Neural cell (in vitro differentiated cells): Measurements from ENCODE around the gene GPR3.

ENCODE experiments used
- EP300 ChIP-seq: fragments of 450-650 bp; conservative IDR thresholded peaks from 2 replicates; pipeline ENCODE4 v1.6.1; 2014; ENCODE audit warnings: antibody characterized with exemption, mild to moderate bottlenecking, moderate library complexity; ENCODE audit not compliant: poor library complexity, severe bottlenecking
- EZH2 ChIP-seq: fragments of 200-600, 300-800 bp; shearing (Covaris generic), sonication (generic); IDR thresholded peaks from 2 replicates; pipeline ENCODE4 v1.6.1; 2014; ENCODE audit warnings: antibody characterized with exemption, low read length, borderline replicate concordance, mild to moderate bottlenecking; ENCODE audit not compliant: insufficient read depth, poor library complexity, severe bottlenecking
- POLR2AphosphoS5 ChIP-seq: IDR thresholded peaks from 2 replicates; pipeline ENCODE4 v1.6.1; 2012
- RAD21 ChIP-seq: fragments of 450-650 bp; conservative IDR thresholded peaks from 2 replicates; pipeline ENCODE4 v1.6.1; 2014; ENCODE audit warnings: antibody characterized with exemption, mild to moderate bottlenecking, moderate library complexity
- SMC3 ChIP-seq: fragments of 450-650 bp; conservative IDR thresholded peaks from 2 replicates; pipeline ENCODE4 v1.6.1; 2014; ENCODE audit warnings: antibody characterized with exemption, mild to moderate bottlenecking, moderate library complexity; ENCODE audit not compliant: poor library complexity
- TAF1 ChIP-seq: IDR thresholded peaks from 2 replicates; pipeline ENCODE4 v1.6.1; 2012; ENCODE audit warnings: low read depth
- TF ChIP-seq, protein P1 (sequence below): fragments of 450-650 bp; IDR thresholded peaks from 2 replicates; pipeline ENCODE4 v1.5.1; 2014; ENCODE audit warnings: antibody characterized with exemption, mild to moderate bottlenecking, moderate library complexity; ENCODE audit not compliant: poor library complexity, severe bottlenecking

DNA sequence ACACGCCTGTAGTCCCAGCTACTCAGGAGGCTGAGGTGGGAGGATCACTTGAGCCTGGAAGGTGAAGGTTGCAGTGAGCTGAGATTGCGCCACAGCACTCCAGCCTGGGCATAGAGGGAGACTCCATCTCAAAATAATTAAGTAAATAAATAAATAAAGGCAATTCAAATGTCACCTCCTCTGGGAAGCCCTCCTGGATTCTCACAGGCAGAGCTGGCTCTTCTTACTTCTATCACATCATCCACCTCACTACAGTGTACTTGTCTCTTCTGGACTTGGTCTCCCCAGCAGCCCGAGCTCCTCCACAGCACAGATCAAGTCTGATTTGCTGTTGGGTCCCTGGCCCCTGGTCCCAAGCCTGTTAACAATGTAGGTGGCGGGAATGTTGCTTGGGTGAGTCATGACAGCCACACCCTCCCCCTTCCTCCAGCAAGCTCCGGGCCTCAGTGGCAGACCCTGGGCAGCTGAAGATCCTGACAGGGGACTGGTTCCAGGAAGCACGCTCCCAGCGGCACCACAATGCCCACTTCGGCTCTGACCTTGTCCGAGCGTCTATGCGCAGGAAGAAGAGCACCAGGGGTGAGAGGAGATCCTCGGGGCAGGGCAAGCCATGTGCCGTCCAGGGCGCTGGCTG is 45.3 kb upstream of the GPR3 start:
- TF ChIP-seq, protein P1, sequence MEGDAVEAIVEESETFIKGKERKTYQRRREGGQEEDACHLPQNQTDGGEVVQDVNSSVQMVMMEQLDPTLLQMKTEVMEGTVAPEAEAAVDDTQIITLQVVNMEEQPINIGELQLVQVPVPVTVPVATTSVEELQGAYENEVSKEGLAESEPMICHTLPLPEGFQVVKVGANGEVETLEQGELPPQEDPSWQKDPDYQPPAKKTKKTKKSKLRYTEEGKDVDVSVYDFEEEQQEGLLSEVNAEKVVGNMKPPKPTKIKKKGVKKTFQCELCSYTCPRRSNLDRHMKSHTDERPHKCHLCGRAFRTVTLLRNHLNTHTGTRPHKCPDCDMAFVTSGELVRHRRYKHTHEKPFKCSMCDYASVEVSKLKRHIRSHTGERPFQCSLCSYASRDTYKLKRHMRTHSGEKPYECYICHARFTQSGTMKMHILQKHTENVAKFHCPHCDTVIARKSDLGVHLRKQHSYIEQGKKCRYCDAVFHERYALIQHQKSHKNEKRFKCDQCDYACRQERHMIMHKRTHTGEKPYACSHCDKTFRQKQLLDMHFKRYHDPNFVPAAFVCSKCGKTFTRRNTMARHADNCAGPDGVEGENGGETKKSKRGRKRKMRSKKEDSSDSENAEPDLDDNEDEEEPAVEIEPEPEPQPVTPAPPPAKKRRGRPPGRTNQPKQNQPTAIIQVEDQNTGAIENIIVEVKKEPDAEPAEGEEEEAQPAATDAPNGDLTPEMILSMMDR = no peak
- TF ChIP-seq POLR2AphosphoS5 (no peak), EZH2 (no peak), RAD21 (no peak), EP300 (no peak), TAF1 (no peak), SMC3 (no peak)
